NCI-H2081 treated with DMSO at 0.1 percent for 48 hours (cell line): Measurements from ENCODE around the gene TEDC1.

ENCODE experiments used
- DNase-seq: peaks from one replicate; lab custom pipeline; 2025; lab: John Stamatoyannopoulos, UW

TEDC1 gene

DNA sequence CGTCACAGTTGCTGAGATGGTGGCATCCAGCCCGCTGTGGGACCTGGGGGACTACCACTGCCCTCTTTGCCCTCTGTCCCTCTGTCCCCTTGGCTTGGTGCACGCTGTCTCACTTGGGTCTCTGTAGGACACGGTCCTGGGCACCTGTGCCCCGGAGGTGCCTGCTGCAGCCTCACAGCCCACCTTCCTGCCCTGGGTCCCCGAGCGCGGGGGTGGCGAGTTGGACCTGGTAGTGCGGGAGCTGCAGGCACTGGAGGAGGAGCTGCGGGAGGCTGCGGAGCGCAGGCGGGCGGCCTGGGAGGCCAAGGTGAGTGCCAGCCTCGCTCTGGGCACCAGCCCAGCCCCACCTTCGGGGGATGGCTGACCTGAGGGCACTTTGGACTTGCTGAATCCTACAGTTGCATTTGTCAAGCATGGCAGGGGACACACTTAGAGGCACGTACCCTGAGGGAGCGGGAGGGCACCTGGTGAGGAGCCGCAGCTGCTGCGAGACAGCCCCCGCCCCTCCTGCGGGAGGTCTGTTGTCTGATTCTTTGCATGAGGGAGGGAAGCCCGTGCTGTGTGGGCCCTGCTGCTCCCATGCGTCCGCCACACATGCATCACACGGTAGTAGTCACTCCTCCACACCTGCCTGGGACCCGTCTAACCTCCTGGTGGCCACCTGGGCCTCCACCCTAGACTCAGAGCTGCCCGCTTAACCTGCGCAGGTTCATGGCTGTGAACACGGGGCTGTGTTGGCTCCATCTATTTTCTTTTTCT is 6.8 kb downstream of the TEDC1 start:
- DNase-seq, result no peak

DNA sequence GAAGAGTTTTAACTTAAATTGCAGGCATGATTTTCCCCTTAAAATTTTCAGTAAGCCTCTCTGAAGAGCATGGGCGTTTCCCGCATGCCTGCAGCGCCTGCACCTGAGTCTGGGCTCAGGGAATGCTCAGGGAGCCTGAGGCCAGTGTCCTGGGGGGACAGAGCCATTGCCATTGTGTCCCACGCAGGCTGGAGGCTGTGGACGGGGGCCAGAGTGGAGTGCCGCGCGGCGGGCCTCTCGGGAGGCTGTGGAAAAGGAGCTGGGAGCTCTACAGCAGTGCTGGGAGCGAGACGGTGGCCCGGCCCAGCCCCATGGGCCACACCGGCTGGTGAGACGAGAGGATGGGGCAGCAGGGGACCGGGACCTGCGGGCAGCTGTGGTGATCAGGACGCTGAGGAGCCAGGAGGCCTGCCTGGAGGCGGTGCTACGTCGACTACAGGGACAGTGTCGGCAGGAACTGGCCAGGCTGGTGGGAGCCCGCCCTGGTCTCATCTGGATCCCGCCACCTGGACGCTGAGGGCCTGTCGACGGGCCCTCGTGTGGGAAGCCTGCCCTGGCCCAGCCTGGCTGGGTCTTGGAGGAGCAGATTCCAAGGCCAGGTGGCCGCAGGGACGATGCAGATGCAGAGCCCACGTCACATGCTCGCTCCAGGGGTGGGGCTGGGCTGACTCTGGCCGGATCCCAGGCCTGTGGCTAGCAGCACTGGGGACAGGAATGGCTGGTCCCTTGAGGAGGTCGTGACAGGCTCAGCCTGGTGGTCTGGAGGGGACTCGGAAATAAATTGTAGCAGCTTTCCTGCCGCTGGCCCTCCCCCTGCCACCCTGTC is 7.6 kb downstream of the TEDC1 start:
- no peak for DNase-seq

- no peak for DNase-seq
Measured at GRCh38 chr14:105499256-105500035, 8.4 kb downstream of the TEDC1 start.

GRCh38 chr14:105500036-105500725 is 9.1 kb downstream of the TEDC1 start:
- no peak for DNase-seq

- DNase-seq, result no peak
Measured at GRCh38 chr14:105500726-105501101, 9.7 kb downstream of the TEDC1 start.

DNA sequence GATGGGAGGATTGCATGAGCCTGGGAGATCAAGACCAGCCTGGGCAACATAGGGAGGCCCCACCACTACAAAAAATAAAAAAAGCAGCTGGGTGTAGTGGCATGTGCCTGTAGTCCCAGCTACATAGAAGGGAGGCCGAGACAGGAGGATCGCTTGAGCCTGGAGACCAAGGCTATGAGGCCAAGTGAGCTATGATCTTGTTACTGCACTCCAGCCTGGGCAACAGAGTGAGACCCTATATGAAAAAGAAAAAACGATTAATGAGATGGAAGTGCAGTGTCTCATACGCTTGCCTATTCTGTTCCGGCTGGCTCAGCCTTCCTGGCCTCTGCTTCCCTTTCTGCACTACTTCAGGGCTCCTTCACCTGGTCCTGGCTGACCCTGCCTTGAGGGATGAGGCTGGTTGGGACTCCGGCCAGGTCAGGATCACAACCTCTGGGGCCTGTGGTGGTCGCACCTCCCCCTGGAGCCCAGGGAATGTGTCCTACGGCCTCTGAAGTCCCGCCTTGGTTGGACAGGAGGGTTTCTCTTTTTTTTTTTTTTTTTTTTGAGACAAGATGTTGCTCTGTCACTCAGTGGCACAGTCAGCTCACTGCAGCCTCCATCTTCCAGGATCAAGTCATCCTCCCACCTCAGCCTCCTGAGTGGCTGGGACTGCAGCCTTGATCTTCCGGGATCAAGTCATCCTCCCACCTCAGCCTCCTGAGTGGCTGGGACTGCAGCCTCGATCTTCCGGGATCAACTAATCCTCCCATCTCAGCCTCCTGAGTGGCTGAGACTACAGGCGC is 10.7 kb downstream of the TEDC1 start:
- no peak for DNase-seq

- DNase-seq, result no peak
Measured at GRCh38 chr14:105502446-105503295, 11.6 kb downstream of the TEDC1 start.

DNA sequence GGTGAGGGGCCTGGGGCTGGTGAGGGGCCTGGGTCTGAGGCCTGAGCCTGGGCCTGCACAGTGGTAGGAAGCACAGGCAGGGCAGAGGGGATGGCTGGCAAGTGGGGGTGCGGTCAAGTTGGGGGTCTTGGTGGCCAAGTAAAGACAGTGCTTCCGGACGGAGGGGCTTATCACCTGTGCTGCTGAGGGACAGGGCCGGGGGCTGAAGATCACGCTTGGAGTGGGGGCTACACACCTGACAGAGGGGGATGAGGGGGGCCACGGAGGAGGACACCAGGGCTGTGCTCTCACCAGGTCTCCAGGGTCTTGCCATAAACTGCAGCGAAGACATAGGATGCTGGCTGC is 12.2 kb downstream of the TEDC1 start:
- DNase-seq, result no peak

- DNase-seq, result no peak
Measured at GRCh38 chr14:105503935-105504692, 13.1 kb downstream of the TEDC1 start.

DNA sequence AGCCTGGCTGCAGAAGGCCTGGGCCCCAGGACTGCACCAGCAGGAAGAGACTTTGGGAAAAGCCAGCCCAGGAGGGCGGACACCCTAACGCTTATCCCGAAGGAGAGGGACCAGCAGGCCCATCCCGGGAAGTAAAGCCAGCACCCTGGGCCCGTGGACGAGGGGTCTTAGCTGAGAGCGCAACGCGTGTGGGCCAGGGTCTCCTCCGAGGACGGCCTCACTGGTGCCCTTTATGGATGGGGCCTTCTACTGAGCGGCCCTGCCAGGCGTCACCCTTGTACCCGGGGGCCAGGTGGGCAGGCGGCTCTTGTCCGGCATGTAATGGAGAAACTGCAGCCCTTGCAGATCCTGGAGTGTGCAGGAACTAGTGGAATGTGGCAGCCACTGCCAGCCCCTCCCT is 14.1 kb downstream of the TEDC1 start:
- no peak for DNase-seq

DNA sequence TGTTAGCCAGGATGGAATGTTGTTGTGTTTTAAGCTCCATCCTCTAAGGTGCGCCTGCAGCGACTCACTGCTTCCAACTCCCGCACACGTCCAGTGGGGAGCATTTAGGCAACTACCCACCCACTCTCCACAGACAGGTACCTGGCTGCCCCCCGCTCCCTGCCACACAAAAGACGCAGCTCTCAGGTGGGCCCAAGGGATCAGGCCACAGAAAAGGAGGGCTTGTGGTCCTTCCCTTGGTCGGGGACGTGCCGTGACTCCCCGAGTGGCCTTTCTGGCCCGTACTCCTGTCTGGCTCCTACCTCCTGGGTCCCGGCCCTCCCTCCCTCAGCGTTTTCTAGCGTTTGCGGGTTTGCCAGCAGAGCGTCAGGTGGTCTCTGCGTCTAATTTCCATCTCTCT is 16.2 kb downstream of the TEDC1 start:
- no peak for DNase-seq

- DNase-seq, result no peak
Measured at GRCh38 chr14:105508069-105508468, 17.0 kb downstream of the TEDC1 start.

DNA sequence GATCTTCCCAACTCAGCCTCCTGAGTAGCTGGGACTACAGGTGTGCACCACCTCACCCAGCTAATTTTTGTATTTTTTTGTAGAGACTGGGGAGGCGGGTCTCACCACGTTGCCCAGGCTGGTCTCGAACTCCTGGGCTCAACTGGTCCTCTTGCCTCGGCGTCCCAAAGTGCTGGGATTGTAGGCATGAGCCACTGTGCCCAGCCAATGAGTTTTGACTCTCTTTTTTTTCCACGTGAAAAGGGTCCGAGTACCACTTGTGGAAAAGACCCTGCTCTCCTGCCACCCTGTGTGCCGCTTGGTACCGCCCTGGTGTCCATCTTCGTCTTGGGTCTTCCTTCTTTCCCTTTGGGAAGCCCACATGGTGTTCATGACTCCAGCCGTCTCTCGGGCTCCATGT is 17.6 kb downstream of the TEDC1 start:
- no peak for DNase-seq

DNA sequence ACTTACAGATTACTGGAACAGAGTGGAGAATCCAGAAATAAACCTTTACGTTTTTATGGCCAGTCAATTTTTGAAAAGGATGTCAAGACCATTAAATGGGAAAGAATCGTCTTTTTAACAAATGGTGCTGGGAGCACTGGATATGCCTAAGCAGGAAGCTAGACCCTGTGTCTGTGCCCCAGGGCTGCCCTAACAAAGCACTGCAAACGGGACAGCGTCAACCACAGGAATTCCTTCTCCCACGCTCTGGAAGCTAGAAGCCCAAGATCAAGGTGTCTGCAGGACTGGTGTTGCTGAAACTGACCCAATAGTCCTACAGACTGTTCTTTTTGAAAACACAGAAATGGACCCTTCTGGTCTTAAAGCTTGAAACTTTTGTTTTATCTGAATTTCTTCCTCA is 26.1 kb downstream of the TEDC1 start:
- DNase-seq, result no peak

- no peak for DNase-seq
Measured at GRCh38 chr14:105519946-105520698, 29.1 kb downstream of the TEDC1 start.

DNA sequence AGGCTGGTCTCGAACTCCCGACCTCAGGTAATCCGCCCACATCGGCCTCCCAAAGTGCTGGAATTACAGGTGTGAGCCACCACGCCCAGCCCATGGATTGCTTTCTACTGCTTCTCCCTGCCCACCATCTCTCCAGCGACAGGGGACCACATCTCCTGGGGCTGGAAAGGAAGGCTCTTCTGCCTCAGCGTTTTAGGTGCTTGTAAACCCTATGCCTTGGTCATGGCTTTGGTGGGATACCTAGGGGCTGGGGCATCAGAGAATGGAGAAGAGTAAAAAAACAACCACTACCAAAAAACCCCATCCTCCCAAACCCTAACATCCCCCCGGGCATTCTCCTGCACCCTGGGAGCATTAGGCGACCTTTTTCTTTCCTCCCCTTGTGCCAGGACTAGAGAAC is 34.3 kb downstream of the TEDC1 start:
- DNase-seq, result no peak

DNA sequence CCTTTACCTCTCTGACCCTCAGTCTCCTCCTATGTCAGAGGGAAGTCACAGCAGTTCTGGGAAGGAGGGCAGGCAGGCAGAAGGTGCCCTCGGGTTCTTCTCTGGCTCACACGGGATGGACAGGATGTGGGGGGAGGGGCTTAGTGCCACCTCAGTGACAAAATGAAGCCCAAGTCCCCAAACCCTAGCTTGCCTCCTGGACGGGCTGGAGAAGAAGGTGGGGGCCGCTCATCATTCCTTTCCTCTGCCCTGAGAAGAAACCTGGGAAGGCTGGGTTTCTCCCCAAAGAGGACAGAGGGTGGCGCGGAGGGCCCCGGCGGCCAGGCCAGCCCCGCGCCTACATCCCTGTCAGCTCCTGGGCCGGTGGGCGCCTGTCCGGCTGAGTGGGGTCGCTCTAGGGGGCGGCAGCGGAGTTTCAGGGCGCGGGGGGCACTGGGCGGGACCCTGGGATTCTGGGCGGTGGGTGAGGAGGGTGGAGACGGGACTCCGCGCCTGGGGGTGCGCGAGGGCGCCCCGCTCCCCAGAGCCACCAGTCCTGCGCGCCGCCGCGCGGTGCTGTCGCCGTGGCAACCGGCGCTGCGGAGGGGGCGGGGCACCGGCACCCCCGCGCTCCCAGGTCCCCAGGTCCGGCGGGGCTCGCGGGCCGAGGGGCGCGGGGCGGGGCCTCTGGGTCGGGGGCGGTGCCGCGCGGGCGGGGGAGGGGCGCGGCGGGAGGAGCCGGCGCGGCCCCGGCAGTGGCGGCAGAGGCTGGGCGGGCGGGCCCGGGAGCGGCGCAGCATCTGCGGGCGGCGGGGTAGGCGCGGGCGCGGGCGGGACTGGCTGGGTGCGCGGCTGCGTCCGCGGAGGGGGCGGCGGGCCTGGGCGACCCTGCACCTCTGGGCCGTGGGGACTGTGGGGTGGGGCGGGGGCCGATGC is 35.1 kb downstream of the TEDC1 start, which contains the start of gene TMEM121:
Gene TMEM121, plus strand, starts transcription at position 723 of the 915 bp plus-strand sequence. CDS start 2,252 bp downstream, outside the sequence.
- DNase-seq, result no peak
